T-cell (primary cell): ENCODE data around the gene RPS6KA2. TPM values are rescaled to one million over a fixed set of nuclear protein-coding genes. Genes with fewer than 3 reads are reported as not detected.
A peak's percentile ranks its signal among the peaks of the same experiment; 100 is the strongest.
"Not testable (repeated sequence)": the region's sequence is repeated elsewhere in the genome, so short reads cannot be mapped to it uniquely, and the experiment has no call there.

Experiments used
- ATAC-seq, 4 experiments: fragments of 200-7000 bp in 3 of 4; fragments of 150-1000 bp in 1 of 4; cut with Tn5 transposase; replicated peaks in 1 of 4; 1 replicate in 3 of 4; 2 replicates in 1 of 4; pipeline ENCODE4 v1.10.0; 2021; ENCODE audit warnings: moderate library complexity in 3 of 4, mild to moderate bottlenecking in 2 of 4, moderate number of reproducible peaks in 1 of 4
- CTCF ChIA-PET, 2 donors: fragments of 300-600 bp; sonication (Branson Sonifier 250); formaldehyde crosslinking; loops; one replicate each; lab custom pipeline; 2022; ENCODE audit warnings: antibody characterized with exemption in 2 of 2; lab: Charles Lee
- POLR2A ChIA-PET, 2 donors: fragments of 300-600 bp; sonication (Branson Sonifier 250); formaldehyde crosslinking; loops; one replicate each; lab custom pipeline; 2022; ENCODE audit warnings: antibody characterized with exemption in 2 of 2; lab: Charles Lee
- DNase-seq, 35 experiments: peaks; one replicate each; pipeline versions ENCODE4 v3.0.0 to v3.0.0-alpha.2; 2013 to 2023
- H3K27ac ChIP-seq: one replicate; pipeline ENCODE4 v1.5.1; 2013; ENCODE audit warnings: low read length
- H3K27me3 ChIP-seq, 2 experiments: replicated peaks in 1 of 2; 1 replicate in 1 of 2; 2 replicates in 1 of 2; pipeline versions ENCODE4 v1.6.1 to v1.7.0; 2013; ENCODE audit warnings: low read length in 1 of 2, mixed read lengths in 1 of 2; ENCODE audit not compliant: control insufficient read depth in 2 of 2, insufficient read depth in 2 of 2; ENCODE audit errors: extremely low read depth in 1 of 2
- H3K36me3 ChIP-seq, 2 donors: 1 replicate in 1 of 2; 2 replicates in 1 of 2; pipeline versions ENCODE4 v1.6.1 to v1.7.0; 2013; ENCODE audit warnings: low read length in 1 of 2; ENCODE audit not compliant: control insufficient read depth in 2 of 2, insufficient read depth in 1 of 2; ENCODE audit errors: extremely low read depth in 1 of 2
- H3K4me1 ChIP-seq, 2 experiments: 1 replicate in 1 of 2; 2 replicates in 1 of 2; pipeline versions ENCODE4 v1.6.1 to v1.7.0; 2013; ENCODE audit warnings: low read length in 2 of 2, mixed read lengths in 1 of 2; ENCODE audit not compliant: insufficient read depth in 2 of 2, control insufficient read depth in 1 of 2; ENCODE audit errors: extremely low read depth in 1 of 2
- H3K4me3 ChIP-seq, 2 donors: 1 replicate in 1 of 2; 2 replicates in 1 of 2; pipeline versions ENCODE4 v1.5.1 to v1.7.0; 2013; ENCODE audit warnings: mild to moderate bottlenecking in 2 of 2, low read length in 1 of 2, moderate library complexity in 1 of 2; ENCODE audit not compliant: control insufficient read depth in 1 of 2; ENCODE audit errors: extremely low read depth in 1 of 2
- H3K9me3 ChIP-seq: 2 replicates; pipeline ENCODE4 v1.7.0; 2013
- H3K27ac Mint-ChIP-seq, 2 donors: one replicate each; pipeline ENCODE4 v1.8.0; 2020 to 2021; ENCODE audit warnings: mild to moderate bottlenecking in 2 of 2, mixed read lengths in 2 of 2
- H3K27me3 Mint-ChIP-seq, 2 donors: one replicate each; pipeline ENCODE4 v1.8.0; 2021 to 2022; ENCODE audit warnings: mixed read lengths in 2 of 2
- H3K36me3 Mint-ChIP-seq: one replicate; pipeline ENCODE4 v1.8.0; 2021; ENCODE audit warnings: mixed read lengths
- H3K4me1 Mint-ChIP-seq, 3 donors: one replicate each; pipeline ENCODE4 v1.8.0; 2020 to 2022; ENCODE audit warnings: mixed read lengths in 3 of 3, mild to moderate bottlenecking in 1 of 3
- H3K4me3 Mint-ChIP-seq, 3 donors: one replicate each; pipeline ENCODE4 v1.8.0; 2020 to 2022; ENCODE audit warnings: mild to moderate bottlenecking in 3 of 3, mixed read lengths in 3 of 3, moderate library complexity in 3 of 3
- H3K9me3 Mint-ChIP-seq, 3 donors: one replicate each; pipeline ENCODE4 v1.8.0; 2020 to 2022; ENCODE audit warnings: mixed read lengths in 3 of 3
- WGBS: methylation state at CpG from one replicate; pipeline ENCODE4 v1.1.5; 2013; ENCODE audit warnings: missing lambda C conversion rate; ENCODE audit not compliant: insufficient coverage; 5-methylcytosine and 5-hydroxymethylcytosine counted together
- total RNA-seq, 35 experiments: library from RNA in 6 of 35; stranded (reverse) in 6 of 35; fragments of 120-200 nt in 1 of 35; gene quantifications; one replicate each; pipeline versions ENCODE4 v1.2.1 to v1.2.4 and lab custom pipeline; 2013 to 2026

The RPS6KA2 gene
- total RNA-seq, 5 donors from 2014 or later (not counting 1 experiment from before 2014, with no cell fraction given): 4.1 to 21.5 (median 12.4) TPM

- POLR2A ChIA-PET: no interaction called here
Measured at GRCh38 chr6:166408936-166409755, 217.9 kb downstream of the RPS6KA2 start.

GRCh38 chr6:166406197-166406596, 220.9 kb downstream of the RPS6KA2 start:
- no peaks in the 10 kb centered on the region for H3K9me3 ChIP-seq
- H3K4me1 Mint-ChIP-seq: peaks cover 19 to 27% (median 25%) of the 10 kb centered on the region in 3 donors
- no peak for ATAC-seq
- ChIA-PET CTCF (interaction anchor here in 1 of 2 donors (0.8 to 1.1 kb wide), 2 partner anchors 19 to 25 kb away, joined by 3 read pairs; no protein-coding TSS in a partner anchor), POLR2A (no interaction called here)
- H3K27me3 ChIP-seq: no peaks in the 10 kb centered on the region
- WGBS: 95% methylated on average over 12 of the region's 12 CpGs
- DNase-seq: no peak
- H3K4me3 Mint-ChIP-seq: no peak overlapping the region
- no peak overlapping the region for H3K27ac ChIP-seq
- H3K36me3 Mint-ChIP-seq: no peaks in the 10 kb centered on the region
- H3K36me3 ChIP-seq: no peaks in the 10 kb centered on the region
- H3K27me3 Mint-ChIP-seq: no peaks in the 10 kb centered on the region
- H3K9me3 Mint-ChIP-seq: no peaks in the 10 kb centered on the region
- H3K4me3 ChIP-seq: no peak overlapping the region
- H3K27ac Mint-ChIP-seq: no peak overlapping the region
- peaks cover 8 to 13% of the 10 kb centered on the region in 2 experiments for H3K4me1 ChIP-seq

More at GRCh38 chr6:166408936-166409755, 217.9 kb downstream of the RPS6KA2 start:
- H3K4me1 Mint-ChIP-seq: peaks cover 46 to 52% (median 51%) of the 10 kb centered on the region in 3 donors
- Histone ChIP-seq H3K27me3 (no peaks in the 10 kb centered on the region), H3K36me3 (no peaks in the 10 kb centered on the region), H3K4me1 (peaks cover 26 to 40% of the 10 kb centered on the region in 2 experiments), H3K9me3 (no peaks in the 10 kb centered on the region), H3K27ac (no peak overlapping the region), H3K4me3 (no peak overlapping the region)
- WGBS: 90% methylated on average over 17 of the region's 22 CpGs
- CTCF ChIA-PET: no interaction called here
- H3K36me3 Mint-ChIP-seq: no peaks in the 10 kb centered on the region
- ATAC-seq (no peak), DNase-seq (no peak)
- H3K4me3 Mint-ChIP-seq: peak overlapping the region in 1 of 3 donors; percentile 81
- no peaks in the 10 kb centered on the region for H3K27me3 Mint-ChIP-seq
- no peaks in the 10 kb centered on the region for H3K9me3 Mint-ChIP-seq
- no peak overlapping the region for H3K27ac Mint-ChIP-seq

- Histone ChIP-seq H3K4me1 (peaks cover under 1 to 12% of the 10 kb centered on the region in 2 experiments), H3K9me3 (no peaks in the 10 kb centered on the region), H3K4me3 (no peak overlapping the region), H3K36me3 (no peaks in the 10 kb centered on the region), H3K27me3 (peaks cover 0 to 3% of the 10 kb centered on the region in 2 experiments), H3K27ac (no peak overlapping the region)
- H3K27me3 Mint-ChIP-seq: peaks cover 0 to 3% of the 10 kb centered on the region in 2 donors
- POLR2A ChIA-PET: no interaction called here
- no peak overlapping the region for H3K4me3 Mint-ChIP-seq
- DNase-seq: no peak
- no peaks in the 10 kb centered on the region for H3K36me3 Mint-ChIP-seq
- ATAC-seq: no peak
- CTCF ChIA-PET: interaction anchor here (0.6 to 1.1 kb wide), 3 partner anchors 24 to 126 kb away, joined by 3 read pairs; no protein-coding TSS in a partner anchor
- no peak overlapping the region for H3K27ac Mint-ChIP-seq
- 74% methylated on average over 2 of the region's 7 CpGs for WGBS
- peaks cover 16 to 24% (median 22%) of the 10 kb centered on the region in 3 donors for H3K4me1 Mint-ChIP-seq
- H3K9me3 Mint-ChIP-seq: no peaks in the 10 kb centered on the region
Measured at GRCh38 chr6:166405386-166405785, 221.7 kb downstream of the RPS6KA2 start.

- Mint-ChIP-seq H3K27me3 (peaks cover 3 to 7% of the 10 kb centered on the region in 2 donors), H3K9me3 (no peaks in the 10 kb centered on the region), H3K36me3 (no peaks in the 10 kb centered on the region), H3K4me1 (peaks cover 5 to 8% (median 8%) of the 10 kb centered on the region in 3 donors), H3K4me3 (no peak overlapping the region), H3K27ac (peak overlapping the region; percentile 12 to 69)
- 88% methylated on average over 3 of the region's 6 CpGs for WGBS
- ATAC-seq (no peak), DNase-seq (no peak)
- peaks cover 0 to 11% of the 10 kb centered on the region in 2 experiments for H3K27me3 ChIP-seq
- CTCF ChIA-PET: interaction anchor here in 1 of 2 donors (1.4 kb wide), 1 partner anchor 126 kb away, joined by 3 read pairs; no protein-coding TSS in a partner anchor
- no peaks in the 10 kb centered on the region for H3K36me3 ChIP-seq
- POLR2A ChIA-PET: no interaction called here
- no peak overlapping the region for H3K27ac ChIP-seq
- no peaks in the 10 kb centered on the region for H3K9me3 ChIP-seq
- H3K4me3 ChIP-seq: no peak overlapping the region
- peaks cover 0 to 6% of the 10 kb centered on the region in 2 experiments for H3K4me1 ChIP-seq
Measured at GRCh38 chr6:166402582-166403277, 224.3 kb downstream of the RPS6KA2 start.

- peaks cover 0 to 21% of the 10 kb centered on the region in 2 experiments for H3K27me3 ChIP-seq
- H3K9me3 ChIP-seq, H3K9me3 Mint-ChIP-seq, H3K27me3 Mint-ChIP-seq, POLR2A ChIA-PET, H3K4me3 ChIP-seq, H3K36me3 Mint-ChIP-seq, H3K4me3 Mint-ChIP-seq, H3K27ac ChIP-seq, H3K4me1 Mint-ChIP-seq, H3K36me3 ChIP-seq, H3K4me1 ChIP-seq: not testable (repeated sequence)
- 38% methylated on average over 8 of the region's 16 CpGs for WGBS
- DNase-seq (peak in 32 of 35 experiments; percentile 31 to 82 (median 47)), ATAC-seq (peak; percentile 77 to 85 (median 80))
- H3K27ac Mint-ChIP-seq: peak overlapping the region in 1 of 2 donors; percentile 17
- CTCF ChIA-PET: interaction anchor here (0.7 to 3.3 kb wide), 21 partner anchors 10 to 166 kb away, joined by 3 to 14 read pairs (median 4); no protein-coding TSS in a partner anchor
Measured at GRCh38 chr6:166400649-166401250, 226.3 kb downstream of the RPS6KA2 start.

GRCh38 chr6:166400181-166400580, 226.9 kb downstream of the RPS6KA2 start:
- Histone ChIP-seq H3K9me3 (no peaks in the 10 kb centered on the region), H3K27me3 (peaks cover 0 to 25% of the 10 kb centered on the region in 2 experiments), H3K36me3 (no peaks in the 10 kb centered on the region), H3K4me1 (peaks cover 0 to 6% of the 10 kb centered on the region in 2 experiments), H3K4me3 (no peak overlapping the region), H3K27ac (no peak overlapping the region)
- ATAC-seq (no peak), DNase-seq (no peak)
- Mint-ChIP-seq H3K4me1 (peaks cover 5 to 8% (median 8%) of the 10 kb centered on the region in 3 donors), H3K27me3 (peaks cover 3 to 15% of the 10 kb centered on the region in 2 donors), H3K9me3 (no peaks in the 10 kb centered on the region), H3K36me3 (no peaks in the 10 kb centered on the region), H3K4me3 (no peak overlapping the region), H3K27ac (no peak overlapping the region)
- CTCF ChIA-PET: interaction anchor here (0.7 to 3.3 kb wide), 21 partner anchors 10 to 129 kb away, joined by 3 to 14 read pairs (median 4); no protein-coding TSS in a partner anchor
- WGBS: 83% methylated on average over 1 of the region's 2 CpGs
- POLR2A ChIA-PET: interaction anchor here in 1 of 2 donors (0.6 kb wide), 1 partner anchor 236 kb away, joined by 3 read pairs; no protein-coding TSS in a partner anchor
